GM23248 (cell line): ENCODE results near the gene SSBP2.

Experiments
- EZH2 ChIP-seq: fragments of 200-600 bp; sonication (generic); IDR thresholded peaks from 2 replicates; pipeline ENCODE4 v1.6.1; 2018; ENCODE audit warnings: antibody characterized with exemption, mild to moderate bottlenecking; ENCODE audit not compliant: insufficient read depth, poor library complexity, severe bottlenecking
- EZH2phosphoT487 ChIP-seq: fragments of 200-600 bp; sonication (generic); IDR thresholded peaks from 2 replicates; pipeline ENCODE4 v1.6.1; 2018; ENCODE audit warnings: antibody characterized with exemption, moderate library complexity, mild to moderate bottlenecking, low read depth; ENCODE audit not compliant: insufficient read depth

DNA sequence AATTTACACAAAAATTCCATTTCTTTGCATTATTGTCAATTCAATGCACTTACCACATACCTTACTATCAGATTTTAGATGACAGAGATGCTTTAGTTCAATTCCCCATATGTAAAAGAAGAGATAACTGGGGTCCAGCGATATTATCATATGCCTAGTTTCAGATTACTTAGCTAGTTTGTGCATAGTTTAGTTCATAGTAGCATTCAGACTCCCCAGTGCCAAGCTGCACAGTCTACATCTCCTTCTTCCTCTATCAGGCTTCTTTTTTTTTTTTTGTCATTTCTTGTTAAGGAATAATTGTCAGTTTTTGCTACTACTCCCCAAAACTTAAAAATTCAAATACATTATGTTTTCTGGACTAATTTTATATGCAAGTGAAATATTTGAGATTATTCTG, 175.0 kb downstream of the SSBP2 start:
- TF ChIP-seq EZH2 (no peak), EZH2phosphoT487 (no peak)
